HepG2 (cell line): ENCODE results near the gene PDCD2L. TPM values are rescaled to one million over a fixed set of nuclear protein-coding genes. Genes with fewer than 3 reads are reported as not detected.
A peak's percentile ranks its signal among the peaks of the same experiment; 100 is the strongest.

Source experiments
- BHLHE40 ChIP-seq: IDR thresholded peaks from 2 replicates; pipeline ENCODE4 v1.6.1; 2011; ENCODE audit warnings: low read length, improper control_type of control experiment
- CBFB ChIP-seq: sonication (generic); formaldehyde crosslinking; IDR thresholded peaks from 2 replicates; pipeline ENCODE4 v1.4.0; 2020; ENCODE audit warnings: missing genetic modification reagents
- DMAP1 ChIP-seq: IDR thresholded peaks from 2 replicates; pipeline ENCODE4 v1.6.1; 2016
- EEA1 ChIP-seq: sonication (generic); formaldehyde crosslinking; IDR thresholded peaks from 2 replicates; pipeline ENCODE4 v1.5.1; 2020; ENCODE audit warnings: mild to moderate bottlenecking, missing genetic modification reagents, borderline replicate concordance
- FOXA3 ChIP-seq: IDR thresholded peaks from 2 replicates; pipeline ENCODE4 v1.6.1; 2016; ENCODE audit warnings: missing genetic modification reagents, missing compliant biosample characterization
- FOXJ3 ChIP-seq: sonication (generic); formaldehyde crosslinking; IDR thresholded peaks from 2 replicates; pipeline ENCODE4 v1.4.0; 2020; ENCODE audit warnings: missing genetic modification reagents, mild to moderate bottlenecking, borderline replicate concordance
- GATA4 ChIP-seq: sonication (generic); IDR thresholded peaks from 2 replicates; pipeline ENCODE4 v1.6.1; 2016; ENCODE audit warnings: antibody characterized with exemption, low read depth, borderline replicate concordance
- HIVEP1 ChIP-seq: sonication (generic); formaldehyde crosslinking; IDR thresholded peaks from 2 replicates; pipeline ENCODE4 v1.4.0; 2020; ENCODE audit warnings: mild to moderate bottlenecking, missing genetic modification reagents
- KDM5B ChIP-seq: sonication (generic); formaldehyde crosslinking; IDR thresholded peaks from 2 replicates; pipeline ENCODE4 v1.4.0; 2020; ENCODE audit warnings: missing genetic modification reagents, mild to moderate bottlenecking, borderline replicate concordance
- MIER3 ChIP-seq: IDR thresholded peaks from 2 replicates; pipeline ENCODE4 v1.6.1; 2016; ENCODE audit warnings: missing compliant biosample characterization, borderline replicate concordance
- MIXL1 ChIP-seq: IDR thresholded peaks from 2 replicates; pipeline ENCODE4 v1.6.1; 2016
- NR2F6 ChIP-seq, 2 experiments: IDR thresholded peaks; 2 replicates each; pipeline ENCODE4 v1.6.1; 2016; ENCODE audit warnings: antibody characterized with exemption in 1 of 2, mild to moderate bottlenecking in 1 of 2
- RFX5 ChIP-seq: IDR thresholded peaks from 2 replicates; pipeline ENCODE4 v1.6.1; 2011; ENCODE audit warnings: low read depth, low read length, improper control_type of control experiment
- RXRA ChIP-seq: sonication (generic); formaldehyde crosslinking; IDR thresholded peaks from 2 replicates; pipeline ENCODE4 v1.5.1; 2020; ENCODE audit warnings: missing genetic modification reagents
- TCF12 ChIP-seq, 2 experiments: fragments of 450-650 bp in 1 of 2; sonication (generic) in 1 of 2; formaldehyde crosslinking in 1 of 2; IDR thresholded peaks; 2 replicates each; pipeline versions ENCODE4 v1.6.1 to v1.8.0; 2017 to 2022; ENCODE audit warnings: antibody characterized with exemption in 1 of 2, mild to moderate bottlenecking in 1 of 2, missing genetic modification reagents in 1 of 2, moderate library complexity in 1 of 2
- ZNF143 ChIP-seq: sonication (generic); formaldehyde crosslinking; IDR thresholded peaks from 2 replicates; pipeline ENCODE4 v1.4.0; 2020; ENCODE audit warnings: missing genetic modification reagents
- ZNF264 ChIP-seq: sonication (generic); formaldehyde crosslinking; IDR thresholded peaks from 2 replicates; pipeline ENCODE4 v1.4.0; 2020; ENCODE audit warnings: missing genetic modification reagents
- ZNF3 ChIP-seq: IDR thresholded peaks from 2 replicates; pipeline ENCODE4 v1.7.0; 2017; ENCODE audit warnings: inconsistent platforms
- ZNF317 ChIP-seq: sonication (generic); formaldehyde crosslinking; IDR thresholded peaks from 2 replicates; pipeline ENCODE4 v1.5.0; 2020; ENCODE audit warnings: mild to moderate bottlenecking, missing genetic modification reagents
- ZNF614 ChIP-seq: IDR thresholded peaks from 2 replicates; pipeline ENCODE4 v1.6.1; 2018; ENCODE audit warnings: missing biosample characterization, missing genetic modification reagents, inconsistent platforms, borderline replicate concordance
- ZNF709 ChIP-seq: sonication (generic); formaldehyde crosslinking; IDR thresholded peaks from 2 replicates; pipeline ENCODE4 v1.5.0; 2020; ENCODE audit warnings: mild to moderate bottlenecking, missing genetic modification reagents
- ZNF788 ChIP-seq: sonication (generic); formaldehyde crosslinking; IDR thresholded peaks from 2 replicates; pipeline ENCODE4 v1.5.0; 2020; ENCODE audit warnings: mild to moderate bottlenecking, missing genetic modification reagents, borderline replicate concordance
- ZSCAN12 ChIP-seq: sonication (generic); formaldehyde crosslinking; IDR thresholded peaks from 2 replicates; pipeline ENCODE4 v1.9.0; 2021; ENCODE audit warnings: mild to moderate bottlenecking, missing genetic modification reagents
- polyA plus RNA-seq, 8 experiments: library from polyadenylated mRNA; depleted of rRNA in 3 of 8; stranded (reverse) in 7 of 8; unstranded in 1 of 8; fragments of >200 nt; fragmentation: Illumina TruSeq in 4 of 8; extraction: Trizol in 4 of 8; gene quantifications; 2 replicates each; pipeline versions ENCODE4 v1.2.1 to v1.2.3, GENCODE V29; 2011 to 2016; ENCODE audit warnings: low read depth in 4 of 8, missing spikeins in 1 of 8, mixed read lengths in 1 of 8; ENCODE audit not compliant: insufficient read depth in 1 of 8
- total RNA-seq, 5 experiments: library from RNA; depleted of rRNA; stranded (reverse); fragments of >200 nt; fragmentation: Illumina TruSeq; extraction: Trizol; gene quantifications; 2 replicates each; pipeline ENCODE4 v1.2.3, GENCODE V29; 2016; ENCODE audit warnings: low read depth in 1 of 5
- TF ChIP-seq, protein P1 (sequence below), 2 experiments: sonication (generic) in 1 of 2; formaldehyde crosslinking in 1 of 2; IDR thresholded peaks; 2 replicates each; pipeline versions ENCODE4 v1.4.0 to v1.6.1; 2018 to 2020; ENCODE audit warnings: missing genetic modification reagents in 2 of 2, borderline replicate concordance in 1 of 2, low read depth in 1 of 2, mild to moderate bottlenecking in 1 of 2, missing biosample characterization in 1 of 2
- TF ChIP-seq, protein P2 (sequence below): sonication (generic); formaldehyde crosslinking; IDR thresholded peaks from 2 replicates; pipeline ENCODE4 v1.5.1; 2020; ENCODE audit warnings: missing genetic modification reagents, mild to moderate bottlenecking, borderline replicate concordance
- TF ChIP-seq, protein P3 (sequence below): sonication (generic); formaldehyde crosslinking; IDR thresholded peaks from 2 replicates; pipeline ENCODE4 v1.5.1; 2020; ENCODE audit warnings: missing genetic modification reagents, mild to moderate bottlenecking, borderline replicate concordance

The PDCD2L gene
- total and polyA plus RNA-seq, 2 of the 13 experiments (the other 11 are each of a cell fraction or from before 2014, with no cell fraction given), result 29.3 to 35.2 TPM

DNA sequence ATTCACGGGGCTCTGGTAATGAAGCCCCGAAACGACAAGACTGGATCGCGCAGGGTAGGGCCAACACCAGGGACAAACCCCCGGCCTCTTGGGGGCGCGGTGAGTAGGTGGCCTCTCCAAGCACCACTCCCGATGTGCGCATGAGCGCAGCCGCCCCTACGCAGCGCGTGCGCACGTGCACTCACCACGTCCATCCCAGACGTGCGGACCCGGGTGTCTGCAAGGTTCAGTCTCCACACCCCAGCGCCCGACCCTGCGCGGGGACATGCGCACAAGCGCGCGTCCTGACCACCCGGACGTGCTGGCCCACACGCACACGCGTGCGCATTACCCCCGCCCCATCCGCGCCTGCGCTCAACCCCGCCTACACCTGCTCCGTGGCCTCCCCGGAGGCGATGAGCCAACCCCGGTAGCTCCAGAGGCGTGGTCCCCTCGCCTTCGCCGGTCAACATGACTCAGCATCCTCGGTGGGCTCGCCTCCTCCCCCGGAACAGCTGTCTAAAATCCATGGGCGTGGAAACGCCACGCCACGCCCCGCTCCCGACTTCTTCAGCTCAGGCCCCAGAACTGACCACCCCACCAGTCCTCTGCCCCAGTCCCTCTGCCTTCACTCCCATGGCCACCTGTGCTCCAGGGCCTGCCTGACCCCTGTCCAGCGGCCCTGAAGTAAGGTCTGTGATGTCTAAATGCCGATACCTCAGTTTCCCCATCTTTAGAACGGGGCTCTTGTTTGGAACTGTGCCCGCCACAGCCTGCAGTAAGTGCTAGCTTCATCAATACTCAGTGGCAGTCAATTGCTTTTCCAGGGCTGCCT lies 44.9 kb upstream of the PDCD2L start (continued):
- TF ChIP-seq ZNF317 (CRISPR knock-in tag) (peak; percentile 55), HIVEP1 (CRISPR knock-in tag) (peak; percentile 84), NR2F6 (IDR thresholded peaks at IDR 0.05) (no peak), NR2F6 (CRISPR knock-in tag; IDR thresholded peaks at IDR 0.05) (peak; percentile 65; the same call in 1 of the 2 replicates), ZNF788 (peak; percentile 94; the same call in 1 of the 2 replicates), MIER3 (CRISPR knock-in tag) (0 out of 2 replicates have a peak, but pooled peaks have one; percentile 50), ZSCAN12 (CRISPR knock-in tag) (no peak), ZNF709 (CRISPR knock-in tag) (0 out of 2 replicates have a peak, but pooled peaks have one; percentile 80), TCF12 (IDR thresholded peaks at IDR 0.05) (no peak), TCF12 (CRISPR knock-in tag; IDR thresholded peaks at IDR 0.05) (peak; percentile 53; the same call in 1 of the 2 replicates), EEA1 (0 out of 2 replicates have a peak, but pooled peaks have one; percentile 51), ZNF264 (CRISPR knock-in tag) (no peak), KDM5B (CRISPR knock-in tag) (peak; percentile 92), ZNF614 (peak; percentile 44; the same call in 1 of the 2 replicates), GATA4 (peak; percentile 55; the same call in 1 of the 2 replicates), FOXJ3 (CRISPR knock-in tag) (no peak), FOXA3 (peak; percentile 30; the same call in 1 of the 2 replicates), BHLHE40 (peak; percentile 100), MIXL1 (peak; percentile 15; the same call in 1 of the 2 replicates), DMAP1 (CRISPR knock-in tag) (peak; percentile 86), ZNF143 (CRISPR knock-in tag) (no peak), CBFB (0 out of 2 replicates have a peak, but pooled peaks have one; percentile 31), RFX5 (no peak), ZNF3 (no peak), RXRA (CRISPR knock-in tag) (peak; percentile 68)
- TF ChIP-seq, protein P1, sequence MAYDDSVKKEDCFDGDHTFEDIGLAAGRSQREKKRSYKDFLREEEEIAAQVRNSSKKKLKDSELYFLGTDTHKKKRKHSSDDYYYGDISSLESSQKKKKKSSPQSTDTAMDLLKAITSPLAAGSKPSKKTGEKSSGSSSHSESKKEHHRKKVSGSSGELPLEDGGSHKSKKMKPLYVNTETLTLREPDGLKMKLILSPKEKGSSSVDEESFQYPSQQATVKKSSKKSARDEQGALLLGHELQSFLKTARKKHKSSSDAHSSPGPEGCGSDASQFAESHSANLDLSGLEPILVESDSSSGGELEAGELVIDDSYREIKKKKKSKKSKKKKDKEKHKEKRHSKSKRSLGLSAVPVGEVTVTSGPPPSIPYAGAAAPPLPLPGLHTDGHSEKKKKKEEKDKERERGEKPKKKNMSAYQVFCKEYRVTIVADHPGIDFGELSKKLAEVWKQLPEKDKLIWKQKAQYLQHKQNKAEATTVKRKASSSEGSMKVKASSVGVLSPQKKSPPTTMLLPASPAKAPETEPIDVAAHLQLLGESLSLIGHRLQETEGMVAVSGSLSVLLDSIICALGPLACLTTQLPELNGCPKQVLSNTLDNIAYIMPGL (CRISPR knock-in tag; IDR thresholded peaks at IDR 0.05; ENCODE audit: borderline replicate concordance in 1 of 2, low read depth in 1 of 2), result peak; percentile 26 to 38; a peak in 3 of 4 replicates
- TF ChIP-seq, protein P2, sequence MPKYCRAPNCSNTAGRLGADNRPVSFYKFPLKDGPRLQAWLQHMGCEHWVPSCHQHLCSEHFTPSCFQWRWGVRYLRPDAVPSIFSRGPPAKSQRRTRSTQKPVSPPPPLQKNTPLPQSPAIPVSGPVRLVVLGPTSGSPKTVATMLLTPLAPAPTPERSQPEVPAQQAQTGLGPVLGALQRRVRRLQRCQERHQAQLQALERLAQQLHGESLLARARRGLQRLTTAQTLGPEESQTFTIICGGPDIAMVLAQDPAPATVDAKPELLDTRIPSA (CRISPR knock-in tag), result no peak
- TF ChIP-seq, protein P3, sequence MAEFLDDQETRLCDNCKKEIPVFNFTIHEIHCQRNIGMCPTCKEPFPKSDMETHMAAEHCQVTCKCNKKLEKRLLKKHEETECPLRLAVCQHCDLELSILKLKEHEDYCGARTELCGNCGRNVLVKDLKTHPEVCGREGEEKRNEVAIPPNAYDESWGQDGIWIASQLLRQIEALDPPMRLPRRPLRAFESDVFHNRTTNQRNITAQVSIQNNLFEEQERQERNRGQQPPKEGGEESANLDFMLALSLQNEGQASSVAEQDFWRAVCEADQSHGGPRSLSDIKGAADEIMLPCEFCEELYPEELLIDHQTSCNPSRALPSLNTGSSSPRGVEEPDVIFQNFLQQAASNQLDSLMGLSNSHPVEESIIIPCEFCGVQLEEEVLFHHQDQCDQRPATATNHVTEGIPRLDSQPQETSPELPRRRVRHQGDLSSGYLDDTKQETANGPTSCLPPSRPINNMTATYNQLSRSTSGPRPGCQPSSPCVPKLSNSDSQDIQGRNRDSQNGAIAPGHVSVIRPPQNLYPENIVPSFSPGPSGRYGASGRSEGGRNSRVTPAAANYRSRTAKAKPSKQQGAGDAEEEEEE (CRISPR knock-in tag), result no peak
